NB4 (cell line): ENCODE data around the gene NRXN3.

Experiments used
- CTCF ChIP-seq: IDR thresholded peaks from one replicate; pipeline ENCODE4 v1.5.1; 2012; ENCODE audit warnings: low read depth, low read length
- MAX ChIP-seq: IDR thresholded peaks from 2 replicates; pipeline ENCODE4 v1.6.1; 2011; ENCODE audit warnings: low read depth, low read length
- POLR2A ChIP-seq: IDR thresholded peaks from 2 replicates; pipeline ENCODE4 v1.6.1; 2011; ENCODE audit warnings: mild to moderate bottlenecking; ENCODE audit not compliant: insufficient read length; ENCODE audit errors: extremely low read depth

- TF ChIP-seq POLR2A (no peak), CTCF (no peak), MAX (no peak)
These were observed 320.9 kb downstream of the NRXN3 start for GRCh38 chr14:78491048-78491447.
